Erythroblast (primary cell): ENCODE results near the gene RNASEH2C.

Experiments used
- GATA1 ChIP-seq: IDR thresholded peaks from 2 replicates; pipeline ENCODE4 v1.6.1; 2011; ENCODE audit warnings: low read depth, mild to moderate bottlenecking, control low read depth, low read length, moderate library complexity
- POLR2A ChIP-seq: IDR thresholded peaks from 2 replicates; pipeline ENCODE4 v1.6.1; 2011; ENCODE audit warnings: mild to moderate bottlenecking, low read length

DNA sequence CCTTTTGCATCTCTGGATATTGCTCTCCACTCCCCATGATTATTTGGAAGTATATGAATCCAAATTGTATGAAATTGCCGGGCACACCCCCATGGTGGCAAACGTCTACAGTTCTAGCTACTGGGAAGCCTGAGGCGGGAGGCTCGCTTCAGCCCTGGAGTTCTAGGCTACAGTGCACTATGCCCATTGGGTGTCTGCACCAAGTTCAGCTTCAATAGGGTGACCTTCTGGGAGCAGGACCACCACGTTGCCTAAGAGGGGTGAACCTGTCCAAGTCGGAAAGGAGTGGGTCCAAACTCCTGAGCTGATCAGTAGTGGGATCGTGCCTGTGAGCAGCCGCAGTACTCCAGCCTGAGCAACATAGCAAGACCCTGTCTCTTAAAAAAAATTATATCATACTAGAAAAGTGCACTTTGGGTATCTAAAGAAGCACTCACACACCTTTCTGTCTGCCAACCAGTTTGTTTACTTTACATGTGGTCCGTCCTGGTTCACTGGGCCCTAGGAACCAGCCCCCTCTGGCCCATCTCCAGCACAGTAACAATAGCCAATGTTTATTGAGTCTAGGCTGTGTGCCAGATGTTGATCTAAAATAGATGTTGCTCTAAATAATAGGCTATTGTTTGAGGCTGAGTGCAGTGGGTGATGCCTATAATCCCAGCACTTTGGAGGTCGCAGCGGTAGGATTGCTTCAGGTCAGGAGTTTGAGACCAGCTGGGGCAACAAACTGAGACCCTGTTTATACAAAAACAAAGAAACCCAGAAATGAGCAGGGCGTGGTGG is 24.9 kb downstream of the RNASEH2C start:
- TF ChIP-seq POLR2A: no peak
- no peak for TF ChIP-seq GATA1
